IPS-20b (cell line): ENCODE data around the gene SSPN.

Source experiments
- H3K27ac ChIP-seq: one replicate; pipeline ENCODE4 v1.5.1; 2013; ENCODE audit warnings: low read length
- H3K27me3 ChIP-seq: 2 replicates; pipeline ENCODE4 v1.6.1; 2013; ENCODE audit warnings: mild to moderate bottlenecking, low read length, inconsistent platforms; ENCODE audit not compliant: insufficient read depth
- H3K36me3 ChIP-seq: 2 replicates; pipeline ENCODE4 v1.6.1; 2013; ENCODE audit warnings: low read depth, mild to moderate bottlenecking, inconsistent platforms, low read length, moderate library complexity; ENCODE audit not compliant: insufficient read depth
- H3K4me1 ChIP-seq: 2 replicates; pipeline ENCODE4 v1.6.1; 2013; ENCODE audit warnings: mild to moderate bottlenecking, control low read depth, inconsistent platforms, low read length, moderate library complexity; ENCODE audit not compliant: insufficient read depth
- H3K4me3 ChIP-seq: 2 replicates; pipeline ENCODE4 v1.5.1; 2013; ENCODE audit warnings: mild to moderate bottlenecking, low read length, inconsistent platforms
- H3K9ac ChIP-seq: 2 replicates; pipeline ENCODE4 v1.6.1; 2013; ENCODE audit warnings: low read depth, mild to moderate bottlenecking, inconsistent platforms, low read length, moderate library complexity
- H3K9me3 ChIP-seq: 2 replicates; pipeline ENCODE4 v1.6.1; 2013; ENCODE audit warnings: mild to moderate bottlenecking, low read depth, low read length, inconsistent platforms; ENCODE audit not compliant: insufficient read depth

The SSPN gene

DNA sequence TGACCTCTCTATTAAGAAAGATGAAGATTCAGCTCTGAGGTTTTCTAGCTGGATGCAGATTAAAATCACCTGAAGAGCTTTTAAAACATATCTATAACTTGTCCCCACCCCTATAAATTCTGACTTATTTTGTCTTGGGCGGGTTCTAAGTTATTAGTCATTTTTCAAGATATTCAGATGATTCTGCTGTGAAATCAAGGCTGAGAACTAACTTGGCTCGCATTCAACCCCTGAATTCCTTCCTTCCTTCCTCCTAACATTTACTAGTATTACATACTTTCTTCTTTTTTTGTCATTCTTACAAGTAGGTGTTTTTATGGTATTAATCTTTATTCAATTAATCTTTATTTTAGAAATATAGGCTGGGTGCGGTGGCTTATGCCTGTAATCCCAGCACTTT is 55.4 kb downstream of the SSPN start:
- no peak overlapping the region for H3K9ac ChIP-seq
- H3K27me3 ChIP-seq: no peaks in the 10 kb centered on the region
- H3K27ac ChIP-seq: no peak overlapping the region
- no peak overlapping the region for H3K4me3 ChIP-seq
- peaks cover 8% of the 10 kb centered on the region; the same call in 1 of the 2 replicates for H3K9me3 ChIP-seq
- H3K36me3 ChIP-seq: no peaks in the 10 kb centered on the region
- H3K4me1 ChIP-seq: no peaks in the 10 kb centered on the region

DNA sequence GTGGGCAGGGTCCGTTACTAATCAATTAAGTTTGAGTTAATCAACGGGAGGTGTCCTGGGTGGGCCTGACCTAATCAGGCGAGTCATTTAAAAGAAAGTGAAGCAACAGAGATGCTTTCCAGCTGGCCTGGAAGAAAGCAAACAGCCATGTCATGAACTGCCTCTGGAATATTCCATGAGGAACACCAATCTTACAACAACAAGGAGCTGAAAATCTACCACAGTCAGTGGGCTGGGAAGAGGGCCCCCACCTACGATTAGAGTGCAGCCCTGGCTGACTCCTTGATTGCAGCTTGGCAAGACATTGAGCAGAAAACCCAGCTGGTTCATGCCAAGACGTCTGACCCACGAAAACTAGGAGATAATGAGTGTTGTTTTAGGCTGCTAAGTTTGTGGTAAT is 56.2 kb downstream of the SSPN start:
- Histone ChIP-seq H3K27me3 (no peaks in the 10 kb centered on the region), H3K4me3 (no peak overlapping the region), H3K4me1 (no peaks in the 10 kb centered on the region), H3K36me3 (no peaks in the 10 kb centered on the region), H3K9me3 (peaks cover 16% of the 10 kb centered on the region; the same call in 1 of the 2 replicates), H3K27ac (no peak overlapping the region), H3K9ac (no peak overlapping the region)

DNA sequence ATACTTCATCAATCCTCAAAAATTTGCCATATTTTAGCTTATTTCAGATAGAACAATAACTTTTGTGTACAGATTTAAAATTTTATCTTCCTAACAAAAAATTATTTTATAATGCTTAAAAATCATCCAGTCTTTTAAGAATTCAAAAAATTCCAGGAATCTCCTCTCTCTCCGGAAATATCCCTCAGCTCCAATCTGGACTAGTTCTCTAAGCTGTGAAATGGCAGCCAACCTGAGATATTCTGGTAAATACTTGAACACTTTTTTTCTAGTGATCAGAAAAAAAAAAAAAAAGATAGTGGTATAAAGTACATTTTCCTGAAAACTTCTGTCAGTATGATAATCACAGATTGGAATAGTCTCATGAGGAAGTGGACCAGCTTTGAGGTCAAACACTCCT is 57.6 kb downstream of the SSPN start:
- peaks cover 27% of the 10 kb centered on the region; the same call in 1 of the 2 replicates for H3K9me3 ChIP-seq
- no peaks in the 10 kb centered on the region for H3K36me3 ChIP-seq
- no peak overlapping the region for H3K27ac ChIP-seq
- H3K4me3 ChIP-seq: no peak overlapping the region
- H3K4me1 ChIP-seq: no peaks in the 10 kb centered on the region
- H3K9ac ChIP-seq: no peak overlapping the region
- H3K27me3 ChIP-seq: no peaks in the 10 kb centered on the region

DNA sequence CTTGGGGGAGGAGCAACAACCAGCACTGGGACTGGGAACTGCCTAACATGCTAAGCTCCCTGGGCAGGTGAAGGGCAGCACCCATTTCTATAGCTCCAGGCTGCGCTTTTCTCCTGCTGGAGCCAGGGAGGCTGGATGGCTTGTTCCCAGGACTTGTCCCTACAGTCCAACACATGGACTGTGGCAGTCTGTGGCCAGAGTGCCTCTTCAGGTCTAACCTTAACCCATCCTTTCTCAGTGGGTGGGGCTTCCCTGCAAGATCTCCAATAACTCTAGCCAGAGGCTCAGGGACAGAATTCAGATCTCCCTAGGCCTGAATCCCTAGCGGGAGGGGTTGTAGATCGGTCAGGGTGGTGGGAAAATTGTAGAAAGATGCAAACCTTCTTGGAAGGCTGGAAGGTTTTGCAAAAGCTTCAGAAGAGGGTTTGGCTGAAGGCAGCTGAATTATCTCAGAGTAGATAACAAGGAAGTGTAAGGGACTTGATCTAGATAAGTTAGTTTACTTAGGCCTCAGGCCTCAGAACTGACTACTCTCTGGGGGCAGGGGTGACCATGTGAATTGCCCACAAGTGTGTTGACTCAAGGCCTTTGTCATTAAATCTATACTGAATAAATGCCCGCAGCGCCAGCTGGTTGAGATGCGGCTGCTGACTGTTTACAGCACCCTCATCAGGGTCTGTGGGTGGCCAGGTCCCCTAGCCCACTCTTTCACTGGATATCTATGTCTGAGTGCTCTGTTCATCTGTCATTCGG is 60.7 kb downstream of the SSPN start:
- no peaks in the 10 kb centered on the region for H3K27me3 ChIP-seq
- no peak overlapping the region for H3K4me3 ChIP-seq
- no peak overlapping the region for H3K9ac ChIP-seq
- H3K4me1 ChIP-seq: no peaks in the 10 kb centered on the region
- H3K36me3 ChIP-seq: no peaks in the 10 kb centered on the region
- H3K27ac ChIP-seq: no peak overlapping the region
- peaks cover 21% of the 10 kb centered on the region; the same call in 1 of the 2 replicates for H3K9me3 ChIP-seq

DNA sequence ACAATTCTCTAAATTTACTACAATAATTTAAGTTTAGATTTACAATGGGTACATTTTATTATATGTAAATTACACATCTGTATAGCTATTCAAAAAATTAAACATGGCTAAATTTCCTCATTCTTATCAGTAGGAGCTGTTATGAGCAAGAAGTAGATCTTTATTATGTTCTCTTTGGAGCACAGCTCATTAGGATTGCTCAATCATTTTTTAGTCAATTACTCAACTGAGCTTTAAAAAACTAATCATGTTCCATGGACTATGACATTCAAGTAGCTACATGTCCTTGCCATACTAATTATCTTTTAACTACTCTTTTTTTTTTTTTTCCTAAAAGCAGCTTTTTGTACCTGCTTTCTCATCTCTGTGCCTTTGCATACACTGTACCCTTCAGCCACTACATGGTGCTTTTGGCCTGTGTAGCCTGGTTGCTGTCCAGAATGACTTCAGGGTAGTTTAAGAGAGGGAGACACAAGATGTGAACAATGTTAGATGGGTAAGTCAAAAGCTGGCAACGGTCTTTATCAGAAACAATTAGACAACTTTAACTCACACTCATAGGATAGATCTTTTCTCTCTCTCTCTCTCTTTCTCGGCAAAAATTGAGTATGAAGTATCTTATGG is 69.0 kb downstream of the SSPN start:
- H3K27me3 ChIP-seq: no peaks in the 10 kb centered on the region
- H3K27ac ChIP-seq: no peak overlapping the region
- H3K4me3 ChIP-seq: no peak overlapping the region
- H3K4me1 ChIP-seq: no peaks in the 10 kb centered on the region
- no peaks in the 10 kb centered on the region for H3K36me3 ChIP-seq
- H3K9ac ChIP-seq: no peak overlapping the region
- no peaks in the 10 kb centered on the region; the same call in 1 of the 2 replicates for H3K9me3 ChIP-seq

DNA sequence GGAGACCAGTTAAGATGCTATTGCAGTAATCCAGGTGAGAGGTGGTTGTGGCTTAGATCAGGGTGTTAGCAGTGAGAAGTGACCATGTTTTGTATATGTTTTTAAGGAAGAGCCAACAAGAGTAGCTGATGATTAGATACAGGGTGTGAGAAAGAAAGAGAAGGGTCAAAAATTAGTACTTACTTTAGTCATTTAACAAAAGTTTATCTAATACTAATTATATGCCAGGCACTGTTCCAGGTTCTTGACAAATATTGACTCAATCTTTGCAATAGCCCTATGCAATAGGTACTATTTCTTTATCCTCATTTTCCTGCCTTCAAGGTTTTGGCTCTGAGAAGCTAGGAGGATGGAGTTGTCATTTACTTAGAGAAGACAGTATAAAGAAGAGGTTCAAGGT is 70.2 kb downstream of the SSPN start:
- H3K27me3 ChIP-seq: no peaks in the 10 kb centered on the region
- no peaks in the 10 kb centered on the region for H3K4me1 ChIP-seq
- no peak overlapping the region for H3K27ac ChIP-seq
- H3K36me3 ChIP-seq: no peaks in the 10 kb centered on the region
- no peak overlapping the region for H3K4me3 ChIP-seq
- H3K9me3 ChIP-seq: no peaks in the 10 kb centered on the region; the same call in 1 of the 2 replicates
- no peak overlapping the region for H3K9ac ChIP-seq

DNA sequence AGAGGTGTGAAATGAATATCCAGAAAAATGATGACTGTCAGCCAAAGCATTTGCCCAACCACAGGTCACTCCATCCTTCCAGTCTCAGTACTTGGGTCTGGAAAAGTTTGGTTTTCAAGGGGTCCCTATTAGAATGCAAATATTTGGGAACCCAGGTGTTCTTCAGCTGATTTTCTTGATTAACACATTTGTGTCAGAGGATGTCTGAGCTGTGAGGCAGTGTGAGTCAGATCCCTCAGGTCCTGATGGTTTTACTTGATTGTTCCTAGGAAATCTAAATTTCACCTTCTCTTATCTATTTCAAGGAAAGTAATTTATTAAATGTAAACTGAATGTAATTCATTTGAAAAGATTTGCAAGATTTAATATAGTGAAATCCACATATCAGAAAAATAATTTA is 71.5 kb downstream of the SSPN start:
- Histone ChIP-seq H3K27me3 (no peaks in the 10 kb centered on the region), H3K4me3 (no peak overlapping the region), H3K36me3 (no peaks in the 10 kb centered on the region), H3K27ac (no peak overlapping the region), H3K9me3 (no peaks in the 10 kb centered on the region; the same call in 1 of the 2 replicates), H3K9ac (no peak overlapping the region), H3K4me1 (no peaks in the 10 kb centered on the region)

DNA sequence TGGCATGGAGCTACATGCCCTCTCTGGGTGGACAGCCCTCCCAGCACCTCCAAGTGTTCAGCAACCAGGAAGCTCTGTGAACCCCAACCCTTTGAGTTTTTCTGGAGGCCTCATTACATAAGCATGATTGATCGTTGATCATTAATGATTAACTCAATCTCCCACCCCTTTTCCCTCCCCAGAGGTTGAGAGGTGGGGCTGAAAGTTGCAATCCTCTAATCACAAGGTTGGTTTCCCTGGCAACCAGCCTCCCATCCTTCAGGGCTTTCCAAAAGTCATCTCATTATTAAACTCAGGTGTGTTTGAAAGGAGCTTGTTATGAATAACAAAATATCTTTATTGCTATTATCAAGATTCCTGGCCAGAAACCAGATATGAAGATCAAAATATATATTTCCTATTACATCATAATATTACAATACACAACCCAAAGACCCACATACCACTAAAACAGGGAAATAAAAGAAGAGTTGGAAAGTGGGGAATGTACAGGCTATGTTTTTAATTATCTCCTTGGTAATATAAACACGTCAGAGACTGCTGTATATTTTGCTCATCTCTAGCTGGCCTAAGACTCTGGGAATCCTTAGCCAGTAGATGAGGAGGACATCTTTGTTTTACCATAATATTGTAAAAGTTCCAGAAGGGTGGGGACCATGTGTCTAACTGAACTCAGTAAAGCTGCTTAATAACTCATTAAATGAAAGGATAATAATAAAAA is 73.6 kb downstream of the SSPN start:
- Histone ChIP-seq H3K36me3 (no peaks in the 10 kb centered on the region), H3K9me3 (no peaks in the 10 kb centered on the region; the same call in 1 of the 2 replicates), H3K9ac (no peak overlapping the region), H3K4me3 (no peak overlapping the region), H3K4me1 (peaks cover 1% of the 10 kb centered on the region; the same call in 1 of the 2 replicates), H3K27ac (no peak overlapping the region), H3K27me3 (no peaks in the 10 kb centered on the region)

DNA sequence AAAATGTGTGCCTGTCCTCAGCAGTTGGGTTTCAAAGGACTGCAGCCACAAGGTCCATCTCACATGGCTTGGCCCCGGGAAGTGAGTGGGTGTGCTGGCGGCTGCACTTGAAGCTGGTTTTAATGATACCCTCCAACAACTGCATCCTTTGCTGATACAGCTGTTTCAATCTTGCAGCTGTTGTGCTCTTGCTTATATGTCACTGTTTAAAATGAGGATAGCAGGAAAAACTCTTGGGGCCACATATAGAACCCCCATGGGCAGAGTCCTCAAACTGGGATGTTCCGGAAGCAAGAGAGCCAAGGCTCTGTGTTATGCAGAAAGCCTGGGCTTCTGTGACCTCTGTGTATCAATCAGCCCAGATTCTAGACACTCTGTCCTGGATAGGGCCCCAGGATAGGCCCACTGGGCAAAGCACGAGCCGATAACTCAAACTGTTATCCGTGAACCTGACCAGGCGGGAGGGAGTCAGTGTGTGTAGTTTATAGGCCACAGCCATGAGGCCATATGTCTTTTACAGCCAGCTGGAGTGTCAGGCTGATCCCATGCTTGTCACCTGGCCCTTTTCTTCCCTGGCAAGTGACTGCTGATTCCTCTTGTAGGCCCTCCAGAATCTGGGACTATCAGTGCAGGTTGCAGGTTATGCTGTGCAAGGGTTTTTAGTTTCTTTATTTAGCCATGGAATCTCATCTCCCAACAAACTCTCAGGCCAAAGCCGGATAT is 74.3 kb downstream of the SSPN start:
- Histone ChIP-seq H3K9ac (no peak overlapping the region), H3K4me3 (no peak overlapping the region), H3K9me3 (no peaks in the 10 kb centered on the region; the same call in 1 of the 2 replicates), H3K36me3 (no peaks in the 10 kb centered on the region), H3K4me1 (peaks cover 7% of the 10 kb centered on the region), H3K27ac (no peak overlapping the region), H3K27me3 (no peaks in the 10 kb centered on the region)

DNA sequence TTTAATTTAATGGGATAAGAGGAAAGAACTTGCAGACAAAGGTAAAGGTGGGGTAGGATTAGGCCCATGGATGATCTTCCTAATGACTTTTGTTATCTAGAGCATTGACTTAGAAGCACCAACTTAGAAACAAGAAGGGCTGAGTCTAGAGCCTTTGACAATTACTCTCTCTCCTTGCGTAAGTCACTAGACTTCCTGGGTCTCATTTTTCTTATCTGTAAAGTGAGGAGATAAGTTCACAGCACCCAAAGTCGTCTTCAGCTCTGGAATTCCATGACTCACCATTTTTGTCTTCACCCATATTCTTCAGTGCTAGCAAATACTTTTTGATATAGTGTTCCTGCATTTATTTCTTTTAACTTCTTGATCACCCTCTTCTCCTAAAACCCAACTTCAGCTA is 75.7 kb downstream of the SSPN start:
- no peak overlapping the region for H3K4me3 ChIP-seq
- no peak overlapping the region for H3K9ac ChIP-seq
- H3K27me3 ChIP-seq: no peaks in the 10 kb centered on the region
- peaks cover 10% of the 10 kb centered on the region for H3K4me1 ChIP-seq
- no peaks in the 10 kb centered on the region for H3K36me3 ChIP-seq
- H3K9me3 ChIP-seq: no peaks in the 10 kb centered on the region
- no peak overlapping the region for H3K27ac ChIP-seq

DNA sequence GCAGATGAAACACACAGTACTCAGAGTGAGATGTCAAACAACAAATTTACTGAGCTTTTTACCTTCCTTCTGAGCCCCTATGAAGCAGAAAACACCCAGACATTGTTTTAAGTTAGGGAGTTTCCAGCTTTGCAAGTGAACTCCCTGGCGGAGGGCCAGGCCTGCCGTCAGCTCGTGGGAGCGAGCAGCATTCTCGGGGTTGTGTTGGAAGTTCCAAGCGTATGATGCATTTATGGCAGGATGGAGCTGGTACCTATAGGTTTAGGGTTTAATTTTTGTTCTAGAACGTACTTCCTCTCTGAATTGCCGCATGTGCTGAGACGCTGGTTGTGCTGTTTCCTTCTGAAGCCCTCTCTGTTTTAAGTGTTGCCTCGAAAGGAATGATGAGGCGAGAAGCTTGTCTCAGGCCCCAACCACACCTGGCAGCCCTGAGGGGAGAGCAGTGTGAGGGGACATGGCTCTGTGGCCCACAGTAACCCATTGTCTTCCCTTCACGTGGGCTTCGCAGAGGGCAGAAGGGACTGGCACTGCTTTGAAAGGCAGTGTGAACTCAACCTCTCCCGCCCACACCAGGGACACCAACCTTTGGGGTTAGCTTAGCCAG is 76.6 kb downstream of the SSPN start:
- H3K27me3 ChIP-seq: no peaks in the 10 kb centered on the region
- no peak overlapping the region for H3K4me3 ChIP-seq
- H3K9me3 ChIP-seq: no peaks in the 10 kb centered on the region
- no peak overlapping the region for H3K27ac ChIP-seq
- peaks cover 10% of the 10 kb centered on the region for H3K4me1 ChIP-seq
- H3K9ac ChIP-seq: no peak overlapping the region
- H3K36me3 ChIP-seq: no peaks in the 10 kb centered on the region
